Measurements from ENCODE around the gene SCART1. TPM values are rescaled to one million over a fixed set of nuclear protein-coding genes. Genes with fewer than 3 reads are reported as not detected.

The SCART1 gene
- total and polyA plus RNA-seq, 2 of the 4 experiments (the other 2 are of a cell fraction) = 0.54 to 2.1 TPM

DNA sequence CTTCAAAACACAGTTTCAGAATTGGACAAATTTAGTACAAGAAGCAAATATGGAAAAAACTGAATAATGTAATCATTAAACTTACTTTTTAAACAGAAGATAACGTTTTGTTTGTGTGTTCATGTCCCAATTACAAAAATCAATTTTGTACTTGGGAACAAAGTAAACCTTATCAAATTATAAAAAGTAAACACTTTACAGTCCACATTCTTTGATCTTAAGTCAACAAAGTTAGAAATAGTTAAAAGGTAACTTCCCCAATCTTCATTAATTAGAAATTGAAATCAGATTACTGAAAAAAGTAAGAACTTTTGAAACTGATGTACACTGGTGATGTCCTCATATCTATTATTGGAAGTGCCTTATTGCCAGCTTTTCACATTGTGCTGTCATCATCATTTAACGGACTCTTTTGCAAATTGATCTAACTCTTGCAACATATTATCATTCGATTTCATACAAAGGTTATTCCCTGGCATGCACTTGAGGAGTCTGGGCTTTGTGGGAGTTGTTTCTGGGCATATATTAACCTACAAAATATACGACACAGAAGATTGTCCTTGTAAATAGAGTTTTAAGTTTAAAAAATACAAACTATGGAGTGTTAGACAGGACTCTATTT is 58.3 kb downstream of the SCART1 start:
- no peak overlapping the region for H3K56ac ChIP-seq (ENCODE audit: extremely low read depth, insufficient read depth, low read length)
- no peaks in the 10 kb centered on the region for H3K9me3 ChIP-seq (ENCODE audit: control insufficient read depth, insufficient read depth, low read length)
- dilution Hi-C loops (cut with HindIII; ENCODE audit: low sequenced_read_pairs, unreplicated experiment) (no loop called here), in situ Hi-C loops (cut with MboI; ENCODE audit: low sequenced_read_pairs) (no loop called here), intact Hi-C loops (cut with micrococcal nuclease) (no loop called here)
- H3K23ac ChIP-seq (ENCODE audit: low read depth, low read length) = no peak overlapping the region
- no peak overlapping the region for H4K5ac ChIP-seq (ENCODE audit: low read depth, low read length)
- H2AFZ ChIP-seq (replicated peaks; ENCODE audit: low read length, poor library complexity) = no peak overlapping the region
- no peak overlapping the region for H3K9ac ChIP-seq (ENCODE audit: low read depth, low read length)
- H3K4me3 ChIP-seq (ENCODE audit: insufficient read depth, low read depth, low read length) = no peak overlapping the region
- no peaks in the 10 kb centered on the region for H3K36me3 ChIP-seq (ENCODE audit: control insufficient read depth, insufficient read depth, low read length)
- H3K27me3 ChIP-seq (ENCODE audit: control insufficient read depth, insufficient read depth, low read length) = no peaks in the 10 kb centered on the region
- H4K20me1 ChIP-seq (ENCODE audit: insufficient read depth, low read length) = no peaks in the 10 kb centered on the region
- no peak for TF ChIP-seq FOS (IDR thresholded peaks at IDR 0.05; ENCODE audit: low read depth, low read length)
- no peak for TF ChIP-seq CHD1 (IDR thresholded peaks at IDR 0.05; ENCODE audit: low read depth, low read length)
- no peak for TF ChIP-seq NFE2L2 (IDR thresholded peaks at IDR 0.05; ENCODE audit: low read depth, low read length)
- TF ChIP-seq SMC3 (IDR thresholded peaks at IDR 0.05; ENCODE audit: low read depth, low read length) = no peak
- TF ChIP-seq, protein P1, sequence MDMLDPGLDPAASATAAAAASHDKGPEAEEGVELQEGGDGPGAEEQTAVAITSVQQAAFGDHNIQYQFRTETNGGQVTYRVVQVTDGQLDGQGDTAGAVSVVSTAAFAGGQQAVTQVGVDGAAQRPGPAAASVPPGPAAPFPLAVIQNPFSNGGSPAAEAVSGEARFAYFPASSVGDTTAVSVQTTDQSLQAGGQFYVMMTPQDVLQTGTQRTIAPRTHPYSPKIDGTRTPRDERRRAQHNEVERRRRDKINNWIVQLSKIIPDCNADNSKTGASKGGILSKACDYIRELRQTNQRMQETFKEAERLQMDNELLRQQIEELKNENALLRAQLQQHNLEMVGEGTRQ (IDR thresholded peaks at IDR 0.05; ENCODE audit: low read depth, low read length) = no peak
- no peak for TF ChIP-seq RCOR1 (IDR thresholded peaks at IDR 0.05; ENCODE audit: insufficient replicate concordance, low read length)
- TF ChIP-seq MXI1 (IDR thresholded peaks at IDR 0.05; ENCODE audit: borderline replicate concordance, low read depth, low read length) = no peak
- no peak for TF ChIP-seq BHLHE40 (IDR thresholded peaks at IDR 0.05; ENCODE audit: low read depth, low read length)
- TF ChIP-seq CTCF (conservative IDR thresholded peaks at IDR 0.05; ENCODE audit: low read depth, low read length) = no peak
- no peak for TF ChIP-seq ELK1 (IDR thresholded peaks at IDR 0.05; ENCODE audit: borderline replicate concordance, low read depth, low read length)
- TF ChIP-seq RFX5 (IDR thresholded peaks at IDR 0.05; ENCODE audit: low read depth, low read length) = no peak
- TF ChIP-seq POLR2A (IDR thresholded peaks at IDR 0.05; ENCODE audit: low read depth, low read length) = no peak
- H2BK20ac ChIP-seq (ENCODE audit: low read depth, low read length) = no peak overlapping the region
- no peak overlapping the region for H4K91ac ChIP-seq (ENCODE audit: insufficient read depth, low read depth, low read length)
- H2BK120ac ChIP-seq (ENCODE audit: low read depth, low read length) = no peak overlapping the region
- no peak overlapping the region for H4K8ac ChIP-seq (ENCODE audit: low read depth in 2 of 2, low read length in 2 of 2)
- ChIA-PET CTCF (no interaction called here), POLR2A (ENCODE audit: unreplicated experiment) (no interaction called here)
- no peak overlapping the region for H2BK5ac ChIP-seq (ENCODE audit: low read depth, low read length, poor library complexity, severe bottlenecking)
- H2AK9ac ChIP-seq (replicated peaks; ENCODE audit: low read depth, low read length, poor library complexity) = no peak overlapping the region
- ATAC-seq (ENCODE audit: low read depth) = no peak
- H2AK5ac ChIP-seq (ENCODE audit: low read depth, low read length) = no peak overlapping the region
- WGBS, 2 experiments (ENCODE audit: extremely low coverage in 2 of 2, insufficient read length in 1 of 2) = no CpG with 5 or more reads among the region's 4 CpGs
- H3K27ac ChIP-seq (ENCODE audit: insufficient read depth, low read length) = no peak overlapping the region
- no peak overlapping the region for H3K4me2 ChIP-seq (ENCODE audit: low read depth, low read length)
- no peaks in the 10 kb centered on the region for H3K9me1 ChIP-seq (ENCODE audit: insufficient read depth, low read length)
- no peak overlapping the region for H3K14ac ChIP-seq (replicated peaks; ENCODE audit: low read depth, low read length)
- H3K4ac ChIP-seq (ENCODE audit: low read depth, low read length) = no peak overlapping the region
- no peaks in the 10 kb centered on the region for H3K79me1 ChIP-seq (ENCODE audit: low read depth in 1 of 2, low read length in 2 of 2)
- no peak overlapping the region for H2BK15ac ChIP-seq (ENCODE audit: low read depth, low read length)
- no peak overlapping the region for H3K18ac ChIP-seq (ENCODE audit: low read depth, low read length)
- no TSS peak for BruUV-seq (replicated peaks)
- DNase-seq = no peak
- no peaks in the 10 kb centered on the region for H3K4me1 ChIP-seq (ENCODE audit: control insufficient read depth, insufficient read depth, low read length)
